SJSA1 (cell line): ENCODE results near the gene RNF207. TPM values are rescaled to one million over a fixed set of nuclear protein-coding genes. Genes with fewer than 3 reads are reported as not detected.

ENCODE experiments used
- DNase-seq, 2 experiments: peaks; one replicate each; pipeline ENCODE4 v3.0.0-alpha.2; 2015 to 2020; ENCODE audit warnings: low spot score in 2 of 2, low read depth in 1 of 2
- H3K27ac ChIP-seq: fragments of 250-450 bp; sonication (Bioruptor Pico); 2 replicates; pipeline ENCODE4 v1.5.1; 2020; ENCODE audit warnings: mild to moderate bottlenecking, moderate library complexity
- H3K27me3 ChIP-seq: fragments of 250-450 bp; sonication (Bioruptor Pico); replicated peaks from 2 replicates; pipeline ENCODE4 v1.5.1; 2020; ENCODE audit warnings: mild to moderate bottlenecking, moderate library complexity
- H3K36me3 ChIP-seq: fragments of 250-450 bp; sonication (Bioruptor Pico); 2 replicates; pipeline ENCODE4 v1.5.1; 2020; ENCODE audit warnings: mild to moderate bottlenecking
- H3K4me1 ChIP-seq: fragments of 250-450 bp; sonication (Bioruptor Pico); replicated peaks from 2 replicates; pipeline ENCODE4 v1.6.1; 2021; ENCODE audit warnings: mild to moderate bottlenecking
- H3K4me3 ChIP-seq: fragments of 250-450 bp; sonication (Bioruptor Pico); 2 replicates; pipeline ENCODE4 v1.5.1; 2020; ENCODE audit warnings: mild to moderate bottlenecking
- H3K9me3 ChIP-seq: fragments of 250-450 bp; sonication (Bioruptor Pico); replicated peaks from 2 replicates; pipeline ENCODE4 v1.5.1; 2020; ENCODE audit warnings: mild to moderate bottlenecking
- total RNA-seq: library from RNA; depleted of rRNA; stranded (reverse); fragments of >200 nt; shearing (Covaris generic); gene quantifications from 2 replicates; pipeline ENCODE4 v1.2.3, GENCODE V29; 2014

The RNF207 gene
- total RNA-seq, 1 experiment from 2014 or later: 27.3 TPM

DNA sequence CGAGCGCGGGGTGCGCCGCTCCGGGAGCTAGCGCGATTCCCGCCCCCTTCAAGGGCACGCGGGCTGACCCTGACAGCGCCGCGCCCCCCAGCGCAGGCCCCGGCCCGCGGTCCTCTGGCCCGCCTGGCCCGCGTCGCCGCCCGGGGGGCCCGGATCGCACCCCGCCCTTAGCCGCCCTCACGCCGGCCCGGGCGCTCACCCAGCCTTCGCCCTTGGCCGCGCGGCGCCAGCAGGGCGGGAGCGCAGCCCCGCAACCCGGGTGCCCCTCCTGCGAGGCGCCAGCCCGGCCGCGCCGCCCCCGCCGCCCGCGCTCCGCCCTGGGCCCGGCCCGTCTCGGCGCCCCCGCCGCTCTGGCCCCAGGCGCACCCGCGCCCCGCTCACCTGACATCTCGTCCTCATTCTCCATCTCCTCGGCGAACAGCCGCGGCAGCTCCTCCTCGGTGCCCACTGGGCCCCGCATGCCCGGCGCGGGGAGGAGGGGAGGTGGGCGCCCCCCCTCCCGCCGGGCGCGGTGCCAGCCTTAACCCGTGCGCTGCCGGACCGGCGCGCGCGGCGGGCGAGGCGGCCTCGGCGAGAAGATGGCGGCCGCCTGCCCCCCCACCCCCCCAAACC is 26.2 kb upstream of the RNF207 start:
- peaks cover 10% of the 10 kb centered on the region for H3K36me3 ChIP-seq
- no peak overlapping the region for H3K27ac ChIP-seq
- no peak for DNase-seq
- H3K4me3 ChIP-seq: no peak overlapping the region; the same call in 1 of the 2 replicates
- peaks cover 33% of the 10 kb centered on the region for H3K27me3 ChIP-seq
- peaks cover 9% of the 10 kb centered on the region; the same call in 1 of the 2 replicates for H3K4me1 ChIP-seq
- no peaks in the 10 kb centered on the region for H3K9me3 ChIP-seq

DNA sequence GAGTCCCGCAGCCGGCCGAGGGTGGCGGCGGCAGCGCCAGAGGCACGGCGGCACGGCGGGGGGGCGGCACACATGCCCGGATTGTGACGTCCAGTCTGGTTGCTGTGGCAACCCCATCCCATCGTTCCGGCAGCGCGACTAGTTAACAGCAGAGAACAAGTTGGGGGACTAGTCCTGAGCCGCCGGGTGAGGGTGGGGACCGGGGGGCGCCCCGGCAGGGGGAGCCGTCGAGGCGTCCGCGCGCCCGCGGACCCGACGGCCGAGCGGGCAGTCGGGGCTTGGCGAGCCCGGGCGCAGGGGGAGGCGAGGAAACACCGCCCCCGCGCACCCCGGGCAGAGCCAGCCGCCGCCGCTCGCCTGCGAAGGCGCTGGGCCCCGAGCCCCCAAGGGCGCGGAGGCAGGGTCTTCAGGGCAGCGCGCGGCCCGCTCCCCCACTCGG is 25.6 kb upstream of the RNF207 start, which contains the start of gene CHD5:
CHD5 (minus strand) TSS at position 54 of the 439 bp plus-strand sequence. CDS start 298 bp downstream, outside the sequence.
- H3K4me1 ChIP-seq: peaks cover 9% of the 10 kb centered on the region; the same call in 1 of the 2 replicates
- peaks cover 33% of the 10 kb centered on the region for H3K27me3 ChIP-seq
- H3K36me3 ChIP-seq: peaks cover 16% of the 10 kb centered on the region
- no peak within 1 kb of the TSS for H3K27ac ChIP-seq
- peak within 1 kb of the TSS; percentile 8; the same call in 1 of the 2 replicates for H3K4me3 ChIP-seq
- H3K9me3 ChIP-seq: no peaks in the 10 kb centered on the region
- DNase-seq: no peak

DNA sequence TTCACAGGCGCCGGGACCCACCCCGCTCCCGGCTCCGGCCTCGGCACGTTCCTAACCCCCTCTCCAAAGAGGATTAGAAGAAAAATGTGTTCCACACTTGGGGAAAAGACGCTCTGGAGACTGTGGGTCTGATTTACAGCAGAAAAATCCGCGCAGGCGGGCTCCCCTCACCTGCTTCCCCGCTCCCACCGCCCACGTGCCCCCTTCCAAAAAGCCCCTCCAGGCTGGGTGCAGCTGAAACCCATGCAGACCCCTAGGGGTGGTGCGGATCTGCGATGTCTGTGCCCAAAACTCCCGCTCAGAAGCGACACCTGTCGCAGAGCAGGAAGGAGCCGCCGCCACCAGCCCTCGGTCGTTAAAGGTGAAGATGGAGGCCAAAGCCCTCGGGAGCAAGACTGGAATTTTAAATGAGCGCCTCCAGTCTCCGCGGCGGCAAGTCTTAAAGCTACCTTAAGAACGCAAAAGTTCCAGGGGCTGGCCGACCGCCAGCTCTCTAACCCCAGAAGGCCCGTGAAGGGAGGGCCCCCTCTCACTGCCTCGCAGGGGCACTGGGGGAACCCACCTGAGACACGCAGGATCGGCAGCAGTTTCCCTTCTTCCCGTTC is 25.1 kb upstream of the RNF207 start:
- no peak for DNase-seq
- no peaks in the 10 kb centered on the region; the same call in 1 of the 2 replicates for H3K9me3 ChIP-seq
- H3K4me1 ChIP-seq: peaks cover 15% of the 10 kb centered on the region
- H3K4me3 ChIP-seq: no peak overlapping the region
- no peak overlapping the region for H3K27ac ChIP-seq
- H3K27me3 ChIP-seq: peaks cover 33% of the 10 kb centered on the region
- H3K36me3 ChIP-seq: peaks cover 21% of the 10 kb centered on the region

GRCh38 chr1:6181347-6181770 is 24.6 kb upstream of the RNF207 start:
- Histone ChIP-seq H3K27me3 (peaks cover 35% of the 10 kb centered on the region), H3K4me1 (peaks cover 16% of the 10 kb centered on the region), H3K27ac (no peak overlapping the region), H3K4me3 (no peak overlapping the region), H3K9me3 (no peaks in the 10 kb centered on the region; the same call in 1 of the 2 replicates), H3K36me3 (peaks cover 25% of the 10 kb centered on the region)
- no peak for DNase-seq

DNA sequence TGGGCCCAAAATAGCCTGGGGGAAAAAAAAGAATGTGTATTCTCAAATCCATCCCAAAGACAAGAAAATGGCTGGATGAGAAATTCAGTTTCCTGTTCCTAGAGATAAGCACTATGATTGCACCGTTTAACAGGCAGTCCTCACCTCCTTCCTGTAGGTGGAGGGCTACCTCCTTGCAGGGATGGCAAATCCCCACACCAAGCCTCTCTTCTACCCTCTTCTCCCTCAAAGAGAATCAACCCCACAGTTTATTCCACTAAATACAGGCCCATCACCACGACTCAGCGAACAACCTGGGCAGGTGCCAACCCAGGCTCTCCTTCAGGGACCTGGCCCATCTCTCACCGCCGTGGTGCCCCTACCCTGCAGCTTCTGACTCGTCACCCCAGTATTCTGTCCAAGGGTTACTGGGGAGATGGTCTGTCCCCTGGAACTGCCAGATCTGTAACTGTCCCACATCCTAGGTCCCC is 22.4 kb upstream of the RNF207 start:
- DNase-seq: no peak
- peaks cover 16% of the 10 kb centered on the region for H3K4me1 ChIP-seq

DNA sequence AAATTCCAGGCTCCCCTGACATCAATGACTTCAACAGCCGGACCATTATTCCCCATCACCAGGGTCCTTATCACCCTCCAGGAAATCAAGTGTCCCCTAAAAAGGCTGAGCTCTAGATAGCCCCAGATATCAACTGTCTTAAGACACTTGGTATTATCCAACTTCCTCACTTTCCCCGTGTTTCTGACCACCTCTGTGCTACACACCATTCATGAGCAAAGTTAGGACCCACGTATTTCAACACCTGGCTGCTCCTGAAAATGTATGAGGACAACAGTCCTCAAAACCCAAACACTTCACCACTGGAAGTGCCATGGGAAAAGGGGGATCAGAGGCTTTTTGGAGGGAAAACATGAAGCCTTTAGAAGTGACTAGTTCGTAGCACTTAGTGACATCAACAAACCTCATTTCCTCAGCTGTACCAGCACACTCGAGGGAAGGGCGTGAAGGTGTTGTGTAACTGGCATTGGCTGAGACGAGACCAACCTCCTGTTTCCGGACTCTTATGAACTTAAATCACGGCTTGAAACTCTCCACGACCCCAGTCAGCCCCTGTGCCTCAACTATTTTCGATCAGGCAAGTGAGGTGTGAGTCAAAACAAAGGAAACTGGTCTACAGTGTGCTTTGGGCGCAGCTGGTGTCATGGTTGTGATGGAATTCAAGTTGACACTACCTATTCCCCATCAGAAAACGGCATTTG is 21.7 kb upstream of the RNF207 start:
- Histone ChIP-seq H3K9me3 (no peaks in the 10 kb centered on the region; the same call in 1 of the 2 replicates), H3K4me1 (peaks cover 12% of the 10 kb centered on the region), H3K27me3 (peaks cover 16% of the 10 kb centered on the region), H3K27ac (no peak overlapping the region), H3K36me3 (peaks cover 48% of the 10 kb centered on the region), H3K4me3 (no peak overlapping the region)
- DNase-seq: no peak

More for the DNA sequence above, 22.4 kb upstream of the RNF207 start:
- no peak overlapping the region for H3K27ac ChIP-seq
- H3K9me3 ChIP-seq: no peaks in the 10 kb centered on the region; the same call in 1 of the 2 replicates
- peaks cover 42% of the 10 kb centered on the region for H3K36me3 ChIP-seq
- H3K27me3 ChIP-seq: peaks cover 23% of the 10 kb centered on the region
- H3K4me3 ChIP-seq: no peak overlapping the region

DNA sequence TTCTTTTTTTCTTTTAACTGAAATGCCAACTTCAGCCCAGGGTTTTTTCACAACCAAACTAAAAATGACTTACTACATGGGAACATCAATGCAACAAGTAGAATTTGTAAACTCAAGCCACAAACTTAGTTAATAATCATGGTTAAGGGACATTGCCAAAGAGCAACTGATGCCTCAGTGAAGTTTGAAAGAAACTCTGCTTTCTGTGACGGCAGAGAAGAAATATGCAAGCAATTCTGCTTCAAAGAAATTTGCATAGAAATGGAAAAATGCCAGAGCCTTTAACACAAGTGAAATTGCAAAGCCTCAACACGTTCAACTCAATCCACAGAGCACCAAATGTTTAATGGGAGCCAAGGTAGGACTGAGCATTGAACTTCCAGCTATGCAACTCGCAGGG is 20.8 kb upstream of the RNF207 start:
- Histone ChIP-seq H3K27ac (no peak overlapping the region), H3K27me3 (peaks cover 14% of the 10 kb centered on the region), H3K4me3 (no peak overlapping the region), H3K4me1 (peaks cover 9% of the 10 kb centered on the region), H3K9me3 (no peaks in the 10 kb centered on the region; the same call in 1 of the 2 replicates), H3K36me3 (peaks cover 56% of the 10 kb centered on the region)
- DNase-seq: no peak

GRCh38 chr1:6185635-6186382 is 20.1 kb upstream of the RNF207 start:
- Histone ChIP-seq H3K36me3 (peaks cover 62% of the 10 kb centered on the region), H3K4me1 (peaks cover 6% of the 10 kb centered on the region), H3K9me3 (no peaks in the 10 kb centered on the region; the same call in 1 of the 2 replicates), H3K4me3 (no peak overlapping the region), H3K27me3 (peaks cover 7% of the 10 kb centered on the region), H3K27ac (no peak overlapping the region)
- no peak for DNase-seq

GRCh38 chr1:6188466-6188865 is 17.5 kb upstream of the RNF207 start:
- Histone ChIP-seq H3K4me3 (no peak overlapping the region), H3K4me1 (peaks cover 6% of the 10 kb centered on the region), H3K36me3 (peaks cover 81% of the 10 kb centered on the region), H3K27ac (no peak overlapping the region), H3K27me3 (0 out of 2 replicates have a peak, but pooled peaks cover 2% of the 10 kb centered on the region), H3K9me3 (no peaks in the 10 kb centered on the region; the same call in 1 of the 2 replicates)
- DNase-seq: no peak

DNA sequence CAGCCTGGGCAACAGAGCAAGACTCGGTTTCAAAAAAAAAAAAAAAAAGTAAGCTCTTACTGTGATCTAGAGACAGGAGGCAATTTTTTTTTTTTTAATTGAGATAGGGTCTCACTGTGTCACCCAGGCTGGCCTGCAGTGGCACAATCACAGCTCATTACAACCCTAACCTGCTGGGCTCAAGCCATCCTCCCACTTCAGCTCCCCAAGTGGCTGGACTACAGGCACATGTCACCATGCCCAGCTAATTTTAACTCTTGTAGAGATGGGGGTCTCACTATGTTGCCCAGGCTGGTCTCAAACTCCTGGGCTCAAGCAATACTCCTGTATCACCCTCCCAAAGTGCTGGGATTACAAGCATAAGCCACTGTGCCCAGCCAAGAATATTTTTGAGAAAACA is 14.0 kb upstream of the RNF207 start:
- DNase-seq: no peak
- H3K36me3 ChIP-seq: peaks cover 90% of the 10 kb centered on the region
- H3K9me3 ChIP-seq: no peaks in the 10 kb centered on the region
- no peaks in the 10 kb centered on the region for H3K27me3 ChIP-seq
- H3K4me3 ChIP-seq: no peak overlapping the region
- no peaks in the 10 kb centered on the region for H3K4me1 ChIP-seq
- H3K27ac ChIP-seq: no peak overlapping the region

- Histone ChIP-seq H3K27me3 (no peaks in the 10 kb centered on the region), H3K9me3 (no peaks in the 10 kb centered on the region), H3K4me3 (peak overlapping the region; percentile 86), H3K27ac (no peak overlapping the region), H3K36me3 (peaks cover 61% of the 10 kb centered on the region), H3K4me1 (peaks cover 18% of the 10 kb centered on the region)
- DNase-seq: no peak
These were observed 8.0 kb upstream of the RNF207 start for GRCh38 chr1:6197746-6198427.

DNA sequence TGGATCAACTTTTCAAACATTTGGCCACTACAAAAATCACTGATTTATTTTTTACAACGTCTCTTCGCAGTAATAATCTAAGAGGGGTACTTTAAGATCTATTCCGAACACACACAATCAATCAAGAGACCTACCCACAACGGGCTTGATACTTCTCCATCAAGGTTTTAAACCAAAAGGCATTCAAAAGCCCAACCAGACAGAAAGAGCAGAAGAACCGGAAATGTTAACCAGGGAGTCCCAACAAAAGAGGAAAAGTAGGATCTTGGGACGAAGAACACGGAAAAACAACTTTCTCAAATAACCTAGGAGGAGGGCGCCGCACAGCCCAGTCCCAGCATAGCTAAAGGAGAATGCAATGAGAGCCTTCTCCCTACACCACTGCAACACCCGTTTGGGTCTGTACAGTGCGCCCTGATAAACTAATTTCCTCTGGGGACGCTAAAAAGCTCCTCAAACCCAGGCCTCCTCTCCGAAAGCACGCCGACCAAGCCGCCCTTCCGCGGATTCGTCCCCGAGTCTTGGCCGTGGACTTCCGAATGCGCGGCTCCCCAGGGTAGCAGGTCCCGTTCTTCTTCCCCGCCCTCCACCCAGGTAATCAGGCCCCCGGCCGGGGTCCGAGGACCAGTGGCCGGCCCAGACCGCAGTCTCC is 7.1 kb upstream of the RNF207 start:
- Histone ChIP-seq H3K4me3 (peak overlapping the region; percentile 86), H3K36me3 (peaks cover 52% of the 10 kb centered on the region), H3K4me1 (peaks cover 18% of the 10 kb centered on the region), H3K27ac (peak overlapping the region; percentile 75), H3K27me3 (no peaks in the 10 kb centered on the region), H3K9me3 (no peaks in the 10 kb centered on the region)
- DNase-seq: no peak
